SK-N-SH (cell line): ENCODE data around the gene AFAP1L2. TPM values are rescaled to one million over a fixed set of nuclear protein-coding genes. Genes with fewer than 3 reads are reported as not detected.

Experiments used
- CTCF ChIA-PET: fragments of 300-600, 350-600 bp; formaldehyde crosslinking; extraction: SDS; loops from one replicate; lab custom pipeline; 2021; lab: Yijun Ruan, JAX
- POLR2A ChIA-PET: fragments of 350-600 bp; sonication (Branson Sonifier 250); formaldehyde crosslinking; extraction: SDS; loops from one replicate; lab custom pipeline; 2020; ENCODE audit warnings: antibody characterized with exemption, inconsistent platforms; lab: Yijun Ruan, JAX
- DNase-seq: peaks from one replicate; pipeline ENCODE4 v3.0.0; 2012
- H2AFZ ChIP-seq: fragments of 200-600 bp; sonication (generic); 2 replicates; pipeline ENCODE4 v1.8.1; 2016; ENCODE audit warnings: antibody characterized with exemption, mild to moderate bottlenecking, low read depth
- H3F3A ChIP-seq: fragments of 200-600 bp; sonication (generic); replicated peaks from 2 replicates; pipeline ENCODE3; 2016; ENCODE audit warnings: antibody characterized with exemption, mild to moderate bottlenecking; ENCODE audit not compliant: insufficient read depth
- H3K27ac ChIP-seq, 2 experiments: fragments of 200-500 bp in 1 of 2; fragments of 200-600 bp in 1 of 2; sonication (Bioruptor generic) in 1 of 2; sonication (generic), shearing (Covaris generic) in 1 of 2; 2 replicates each; pipeline versions ENCODE4 v1.5.1 to v1.6.1; 2014 to 2016; ENCODE audit warnings: low read depth in 2 of 2, inconsistent platforms in 1 of 2, low read length in 1 of 2, mild to moderate bottlenecking in 1 of 2, mixed read lengths in 1 of 2
- H3K27me3 ChIP-seq: fragments of 200-600 bp; sonication (generic), shearing (Covaris generic); 2 replicates; pipeline ENCODE4 v1.6.1; 2016; ENCODE audit warnings: mixed run types; ENCODE audit not compliant: insufficient read depth
- H3K36me3 ChIP-seq, 2 experiments: fragments of 200-500 bp in 1 of 2; fragments of 200-600 bp in 1 of 2; sonication (Bioruptor generic) in 1 of 2; sonication (generic) in 1 of 2; replicated peaks in 1 of 2; 2 replicates each; pipeline versions ENCODE3 to v1.5.1; 2014 to 2016; ENCODE audit warnings: low read length in 1 of 2, mild to moderate bottlenecking in 1 of 2; ENCODE audit not compliant: insufficient read depth in 2 of 2, control insufficient read depth in 1 of 2
- H3K4me1 ChIP-seq, 2 experiments: fragments of 200-500 bp in 1 of 2; fragments of 200-600 bp in 1 of 2; sonication (Bioruptor generic) in 1 of 2; sonication (generic), shearing (Covaris generic) in 1 of 2; 2 replicates each; pipeline versions ENCODE4 v1.5.1 to v1.6.1; 2014 to 2016; ENCODE audit warnings: low read depth in 1 of 2, low read length in 1 of 2, mixed run types in 1 of 2; ENCODE audit not compliant: insufficient read depth in 2 of 2, control insufficient read depth in 1 of 2
- H3K4me2 ChIP-seq: fragments of 200-600 bp; sonication (generic), shearing (Covaris generic); 2 replicates; pipeline ENCODE4 v1.6.1; 2017; ENCODE audit warnings: mixed run types
- H3K4me3 ChIP-seq, 2 experiments: fragments of 200-500 bp in 1 of 2; fragments of 200-600 bp in 1 of 2; sonication (Bioruptor generic) in 1 of 2; sonication (generic), shearing (Covaris generic) in 1 of 2; 2 replicates each; pipeline versions ENCODE4 v1.5.1 to v1.8.1; 2014 to 2016; ENCODE audit warnings: low read depth in 2 of 2, inconsistent platforms in 1 of 2, low read length in 1 of 2, mild to moderate bottlenecking in 1 of 2, mixed read lengths in 1 of 2, moderate library complexity in 1 of 2
- H3K79me2 ChIP-seq: fragments of 200-600 bp; sonication (generic); 2 replicates; pipeline ENCODE4 v1.8.1; 2017; ENCODE audit warnings: mild to moderate bottlenecking; ENCODE audit not compliant: insufficient read depth
- H3K9ac ChIP-seq: fragments of 200-600 bp; sonication (generic); 2 replicates; pipeline ENCODE4 v1.6.1; 2017; ENCODE audit warnings: mixed run types
- H3K9me2 ChIP-seq: fragments of 200-600 bp; sonication (generic); 2 replicates; pipeline ENCODE4 v1.6.1; 2017; ENCODE audit warnings: mixed run types
- H3K9me3 ChIP-seq: fragments of 200-600 bp; sonication (generic); 2 replicates; pipeline ENCODE4 v1.6.1; 2017; ENCODE audit warnings: mixed run types, mild to moderate bottlenecking, moderate library complexity
- H4K20me1 ChIP-seq: fragments of 200-600 bp; sonication (generic); 2 replicates; pipeline ENCODE4 v1.6.1; 2017; ENCODE audit warnings: mild to moderate bottlenecking, mixed run types; ENCODE audit not compliant: insufficient read depth
- EP300 ChIP-seq, 2 experiments: IDR thresholded peaks; 2 replicates each; pipeline versions ENCODE4 v1.4.0 to v1.6.1; 2012; ENCODE audit warnings: borderline replicate concordance in 1 of 2, low read depth in 1 of 2, low read length in 1 of 2
- EZH2phosphoT487 ChIP-seq: fragments of 200-600 bp; sonication (generic); IDR thresholded peaks from 2 replicates; pipeline ENCODE4 v1.6.1; 2017; ENCODE audit warnings: low read depth, mixed run types, mild to moderate bottlenecking, antibody characterized with exemption, moderate library complexity, borderline replicate concordance
- FOXJ3 ChIP-seq: sonication (generic); formaldehyde crosslinking; IDR thresholded peaks from 2 replicates; pipeline ENCODE4 v1.5.1; 2020; ENCODE audit warnings: mild to moderate bottlenecking, missing genetic modification reagents
- GATA2 ChIP-seq: sonication (generic); formaldehyde crosslinking; IDR thresholded peaks from 2 replicates; pipeline ENCODE4 v1.5.0; 2020; ENCODE audit warnings: mild to moderate bottlenecking, missing genetic modification reagents
- JUND ChIP-seq: IDR thresholded peaks from 2 replicates; pipeline ENCODE4 v1.4.0; 2012
- MEF2A ChIP-seq: IDR thresholded peaks from 2 replicates; pipeline ENCODE4 v1.4.0; 2012; ENCODE audit warnings: low read depth, borderline replicate concordance
- MXI1 ChIP-seq: IDR thresholded peaks from 2 replicates; pipeline ENCODE4 v1.6.1; 2012; ENCODE audit warnings: mild to moderate bottlenecking, low read depth, low read length, improper control_type of control experiment
- POLR2AphosphoS5 ChIP-seq: IDR thresholded peaks from 2 replicates; pipeline ENCODE4 v1.6.1; 2012; ENCODE audit warnings: low read depth, low read length
- SIN3A ChIP-seq: IDR thresholded peaks from 2 replicates; pipeline ENCODE4 v1.6.1; 2012; ENCODE audit warnings: low read depth, mild to moderate bottlenecking, low read length, moderate library complexity, borderline replicate concordance
- SMC3 ChIP-seq: IDR thresholded peaks from 2 replicates; pipeline ENCODE4 v1.6.1; 2012; ENCODE audit warnings: low read depth, low read length, improper control_type of control experiment
- TAF1 ChIP-seq: IDR thresholded peaks from 2 replicates; pipeline ENCODE4 v1.6.1; 2012; ENCODE audit warnings: low read depth, mild to moderate bottlenecking, low read length, moderate library complexity, borderline replicate concordance
- TCF12 ChIP-seq: IDR thresholded peaks from 2 replicates; pipeline ENCODE4 v1.4.0; 2012
- WGBS: methylation state at CpG from one replicate; pipeline ENCODE4 v1.1.6; 2017; ENCODE audit warnings: low lambda C conversion rate; 5-methylcytosine and 5-hydroxymethylcytosine counted together
- polyA plus RNA-seq, 3 experiments: library from polyadenylated mRNA; depleted of rRNA; stranded (reverse); fragments of >200 nt; gene quantifications; 2 replicates each; pipeline ENCODE4 v1.2.3, GENCODE V29; 2012
- TF ChIP-seq, protein P1 (sequence below): fragments of 200-600 bp; sonication (generic); IDR thresholded peaks from 2 replicates; pipeline ENCODE4 v1.6.1; 2017; ENCODE audit warnings: antibody characterized with exemption, mild to moderate bottlenecking, moderate library complexity
- TF ChIP-seq, protein P2 (sequence below): IDR thresholded peaks from 2 replicates; pipeline ENCODE4 v1.6.1; 2012; ENCODE audit warnings: mild to moderate bottlenecking, low read depth, low read length, moderate library complexity
- TF ChIP-seq, protein P3 (sequence below): IDR thresholded peaks from 2 replicates; pipeline ENCODE4; 2012
- TF ChIP-seq, protein P4 (sequence below): fragments of 150-350 bp; IDR thresholded peaks from 2 replicates; pipeline ENCODE4 v1.6.1; 2017; ENCODE audit warnings: antibody characterized with exemption, low read length, low read depth, borderline replicate concordance
- TF ChIP-seq, protein P5 (sequence below): IDR thresholded peaks from 2 replicates; pipeline ENCODE4 v1.4.0; 2012; ENCODE audit warnings: low read depth, borderline replicate concordance

AFAP1L2 gene
- polyA plus RNA-seq, 1 of the 3 experiments (the other 2 are of a cell fraction) = 0.54 TPM

DNA sequence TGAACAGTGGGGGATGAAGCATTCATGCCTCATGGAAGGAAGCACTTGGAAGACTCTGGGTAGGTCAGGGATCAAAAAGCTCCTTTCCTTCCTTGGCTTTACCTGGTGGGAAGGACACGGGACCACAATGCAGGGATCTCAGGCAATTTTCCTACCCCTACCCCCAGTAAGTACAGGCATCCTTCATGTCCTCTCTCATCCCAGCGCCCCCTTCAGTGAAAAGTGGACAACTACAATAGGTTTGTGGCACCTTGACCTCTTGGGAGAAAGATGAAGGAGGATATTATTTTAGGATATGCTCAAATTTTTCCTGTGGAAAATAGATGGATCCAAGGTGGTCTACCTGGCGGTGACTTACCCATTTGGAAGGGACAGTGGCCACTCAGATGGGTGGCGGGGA lies 16.5 kb downstream of the AFAP1L2 start:
- Histone ChIP-seq H2AFZ (no peak overlapping the region), H3F3A (no peaks in the 10 kb centered on the region), H3K36me3 (no peaks in the 10 kb centered on the region), H3K4me2 (no peak overlapping the region), H3K4me1 (no peaks in the 10 kb centered on the region; a peak in 1 of 4 replicates), H3K27ac (no peak overlapping the region), H3K4me3 (no peak overlapping the region), H3K9me2 (no peaks in the 10 kb centered on the region), H3K9ac (no peak overlapping the region), H3K9me3 (no peaks in the 10 kb centered on the region), H4K20me1 (no peaks in the 10 kb centered on the region), H3K79me2 (no peaks in the 10 kb centered on the region), H3K27me3 (no peaks in the 10 kb centered on the region)
- WGBS = 50% methylated on average over 3 of the region's 4 CpGs
- no peak for DNase-seq
- ChIA-PET POLR2A (interaction anchor here (1.2 kb wide), 1 partner anchor 13 kb away, joined by 4 read pairs; no protein-coding TSS in a partner anchor), CTCF (interaction anchor here (1.3 to 3.2 kb wide), 2 partner anchors 84 to 97 kb away, joined by 3 to 16 read pairs; no protein-coding TSS in a partner anchor)
- no peak for TF ChIP-seq JUND
- no peak for TF ChIP-seq TAF1
- TF ChIP-seq, protein P1, sequence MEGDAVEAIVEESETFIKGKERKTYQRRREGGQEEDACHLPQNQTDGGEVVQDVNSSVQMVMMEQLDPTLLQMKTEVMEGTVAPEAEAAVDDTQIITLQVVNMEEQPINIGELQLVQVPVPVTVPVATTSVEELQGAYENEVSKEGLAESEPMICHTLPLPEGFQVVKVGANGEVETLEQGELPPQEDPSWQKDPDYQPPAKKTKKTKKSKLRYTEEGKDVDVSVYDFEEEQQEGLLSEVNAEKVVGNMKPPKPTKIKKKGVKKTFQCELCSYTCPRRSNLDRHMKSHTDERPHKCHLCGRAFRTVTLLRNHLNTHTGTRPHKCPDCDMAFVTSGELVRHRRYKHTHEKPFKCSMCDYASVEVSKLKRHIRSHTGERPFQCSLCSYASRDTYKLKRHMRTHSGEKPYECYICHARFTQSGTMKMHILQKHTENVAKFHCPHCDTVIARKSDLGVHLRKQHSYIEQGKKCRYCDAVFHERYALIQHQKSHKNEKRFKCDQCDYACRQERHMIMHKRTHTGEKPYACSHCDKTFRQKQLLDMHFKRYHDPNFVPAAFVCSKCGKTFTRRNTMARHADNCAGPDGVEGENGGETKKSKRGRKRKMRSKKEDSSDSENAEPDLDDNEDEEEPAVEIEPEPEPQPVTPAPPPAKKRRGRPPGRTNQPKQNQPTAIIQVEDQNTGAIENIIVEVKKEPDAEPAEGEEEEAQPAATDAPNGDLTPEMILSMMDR = peak; percentile 15; the same call in 1 of the 2 replicates

DNA sequence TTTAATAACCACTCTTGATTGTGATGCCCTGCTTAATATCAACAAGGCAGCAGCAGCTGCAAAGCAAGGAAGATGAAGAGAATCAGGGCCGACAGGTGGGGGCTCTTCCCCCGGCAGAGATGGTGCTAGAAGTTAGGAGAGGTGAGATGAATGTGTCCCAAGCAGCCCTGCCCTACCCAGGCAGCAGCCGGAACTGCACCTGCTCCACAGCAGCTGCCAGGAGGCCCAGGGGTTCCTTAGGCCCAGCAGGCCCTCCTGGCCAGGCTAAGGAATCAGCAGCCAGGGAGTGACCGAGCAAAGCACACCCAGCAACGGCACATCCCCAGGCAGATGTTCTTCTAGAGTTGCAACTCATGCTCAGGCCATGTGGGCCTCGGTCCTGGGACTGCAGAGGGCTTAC lies 17.9 kb downstream of the AFAP1L2 start:
- H3K4me2 ChIP-seq = no peak overlapping the region
- no peak for DNase-seq
- no peaks in the 10 kb centered on the region for H4K20me1 ChIP-seq
- no peak overlapping the region for H3K4me3 ChIP-seq
- POLR2A ChIA-PET = no interaction called here
- H3K27me3 ChIP-seq = no peaks in the 10 kb centered on the region
- no peak overlapping the region for H3K9ac ChIP-seq
- H3K27ac ChIP-seq = no peak overlapping the region
- H3K4me1 ChIP-seq = no peaks in the 10 kb centered on the region; a peak in 1 of 4 replicates
- no peaks in the 10 kb centered on the region for H3K9me2 ChIP-seq
- no peaks in the 10 kb centered on the region for H3K36me3 ChIP-seq
- H3K9me3 ChIP-seq = no peaks in the 10 kb centered on the region
- CTCF ChIA-PET = interaction anchor here (3.2 kb wide), 1 partner anchor 82 kb away, joined by 16 read pairs; no protein-coding TSS in a partner anchor
- 80% methylated on average over 2 of the region's 6 CpGs for WGBS
- H2AFZ ChIP-seq = no peak overlapping the region
- no peaks in the 10 kb centered on the region for H3F3A ChIP-seq
- H3K79me2 ChIP-seq = no peaks in the 10 kb centered on the region
- TF ChIP-seq FOXJ3 (CRISPR knock-in tag) = no peak
- no peak for TF ChIP-seq POLR2AphosphoS5
- no peak for TF ChIP-seq EZH2phosphoT487
- TF ChIP-seq, protein P2, sequence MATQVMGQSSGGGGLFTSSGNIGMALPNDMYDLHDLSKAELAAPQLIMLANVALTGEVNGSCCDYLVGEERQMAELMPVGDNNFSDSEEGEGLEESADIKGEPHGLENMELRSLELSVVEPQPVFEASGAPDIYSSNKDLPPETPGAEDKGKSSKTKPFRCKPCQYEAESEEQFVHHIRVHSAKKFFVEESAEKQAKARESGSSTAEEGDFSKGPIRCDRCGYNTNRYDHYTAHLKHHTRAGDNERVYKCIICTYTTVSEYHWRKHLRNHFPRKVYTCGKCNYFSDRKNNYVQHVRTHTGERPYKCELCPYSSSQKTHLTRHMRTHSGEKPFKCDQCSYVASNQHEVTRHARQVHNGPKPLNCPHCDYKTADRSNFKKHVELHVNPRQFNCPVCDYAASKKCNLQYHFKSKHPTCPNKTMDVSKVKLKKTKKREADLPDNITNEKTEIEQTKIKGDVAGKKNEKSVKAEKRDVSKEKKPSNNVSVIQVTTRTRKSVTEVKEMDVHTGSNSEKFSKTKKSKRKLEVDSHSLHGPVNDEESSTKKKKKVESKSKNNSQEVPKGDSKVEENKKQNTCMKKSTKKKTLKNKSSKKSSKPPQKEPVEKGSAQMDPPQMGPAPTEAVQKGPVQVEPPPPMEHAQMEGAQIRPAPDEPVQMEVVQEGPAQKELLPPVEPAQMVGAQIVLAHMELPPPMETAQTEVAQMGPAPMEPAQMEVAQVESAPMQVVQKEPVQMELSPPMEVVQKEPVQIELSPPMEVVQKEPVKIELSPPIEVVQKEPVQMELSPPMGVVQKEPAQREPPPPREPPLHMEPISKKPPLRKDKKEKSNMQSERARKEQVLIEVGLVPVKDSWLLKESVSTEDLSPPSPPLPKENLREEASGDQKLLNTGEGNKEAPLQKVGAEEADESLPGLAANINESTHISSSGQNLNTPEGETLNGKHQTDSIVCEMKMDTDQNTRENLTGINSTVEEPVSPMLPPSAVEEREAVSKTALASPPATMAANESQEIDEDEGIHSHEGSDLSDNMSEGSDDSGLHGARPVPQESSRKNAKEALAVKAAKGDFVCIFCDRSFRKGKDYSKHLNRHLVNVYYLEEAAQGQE = no peak
- TF ChIP-seq, protein P3, sequence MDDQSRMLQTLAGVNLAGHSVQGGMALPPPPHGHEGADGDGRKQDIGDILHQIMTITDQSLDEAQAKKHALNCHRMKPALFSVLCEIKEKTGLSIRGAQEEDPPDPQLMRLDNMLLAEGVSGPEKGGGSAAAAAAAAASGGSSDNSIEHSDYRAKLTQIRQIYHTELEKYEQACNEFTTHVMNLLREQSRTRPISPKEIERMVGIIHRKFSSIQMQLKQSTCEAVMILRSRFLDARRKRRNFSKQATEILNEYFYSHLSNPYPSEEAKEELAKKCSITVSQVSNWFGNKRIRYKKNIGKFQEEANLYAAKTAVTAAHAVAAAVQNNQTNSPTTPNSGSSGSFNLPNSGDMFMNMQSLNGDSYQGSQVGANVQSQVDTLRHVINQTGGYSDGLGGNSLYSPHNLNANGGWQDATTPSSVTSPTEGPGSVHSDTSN = no peak
- TF ChIP-seq MEF2A = no peak
- no peak for TF ChIP-seq GATA2
- no peak for TF ChIP-seq JUND
- TF ChIP-seq SMC3 = no peak
- TF ChIP-seq EP300 (IDR thresholded peaks at IDR 0.05; ENCODE audit: borderline replicate concordance in 1 of 2, low read depth in 1 of 2, low read length in 1 of 2) = no peak
- TF ChIP-seq TCF12 = no peak
- TF ChIP-seq, protein P4, sequence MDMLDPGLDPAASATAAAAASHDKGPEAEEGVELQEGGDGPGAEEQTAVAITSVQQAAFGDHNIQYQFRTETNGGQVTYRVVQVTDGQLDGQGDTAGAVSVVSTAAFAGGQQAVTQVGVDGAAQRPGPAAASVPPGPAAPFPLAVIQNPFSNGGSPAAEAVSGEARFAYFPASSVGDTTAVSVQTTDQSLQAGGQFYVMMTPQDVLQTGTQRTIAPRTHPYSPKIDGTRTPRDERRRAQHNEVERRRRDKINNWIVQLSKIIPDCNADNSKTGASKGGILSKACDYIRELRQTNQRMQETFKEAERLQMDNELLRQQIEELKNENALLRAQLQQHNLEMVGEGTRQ = no peak
- TF ChIP-seq MXI1 = no peak
- TF ChIP-seq, protein P5, sequence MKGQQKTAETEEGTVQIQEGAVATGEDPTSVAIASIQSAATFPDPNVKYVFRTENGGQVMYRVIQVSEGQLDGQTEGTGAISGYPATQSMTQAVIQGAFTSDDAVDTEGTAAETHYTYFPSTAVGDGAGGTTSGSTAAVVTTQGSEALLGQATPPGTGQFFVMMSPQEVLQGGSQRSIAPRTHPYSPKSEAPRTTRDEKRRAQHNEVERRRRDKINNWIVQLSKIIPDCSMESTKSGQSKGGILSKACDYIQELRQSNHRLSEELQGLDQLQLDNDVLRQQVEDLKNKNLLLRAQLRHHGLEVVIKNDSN = no peak
- TF ChIP-seq SIN3A = no peak
